ENCODE results near the gene GCNA. TPM values are rescaled to one million over a fixed set of nuclear protein-coding genes. Genes with fewer than 3 reads are reported as not detected.

Gene GCNA
- total and polyA plus RNA-seq, 12 donors: 0.18 to 23.3 (median 2.2) TPM

DNA sequence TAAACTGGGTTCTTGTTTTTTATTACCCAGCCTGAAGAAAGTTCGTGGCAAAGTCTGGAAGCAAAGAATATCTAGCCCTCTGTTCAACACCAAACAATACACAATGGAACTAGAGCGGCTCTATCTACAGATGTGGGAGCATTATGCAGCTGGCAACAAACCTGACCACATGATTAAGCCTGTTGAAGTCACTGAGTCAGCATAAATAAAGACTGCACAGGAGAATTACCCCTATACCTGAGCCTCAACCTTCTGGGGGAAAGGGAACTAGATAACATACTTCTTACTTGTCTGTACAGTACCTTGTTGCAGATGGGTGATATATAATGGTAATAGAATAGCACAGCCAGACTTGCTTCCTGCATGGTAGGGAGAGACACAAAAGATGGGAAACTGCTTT is 4.6 kb upstream of the GCNA start:
- no peak overlapping the region for H3K27ac ChIP-seq
- no peaks in the 10 kb centered on the region for H3K4me1 ChIP-seq (replicated peaks in 1 of 2)
- no peak for DNase-seq
- no peaks in the 10 kb centered on the region for H3K9me3 ChIP-seq (replicated peaks in 1 of 3)
- no peaks in the 10 kb centered on the region for H3K27me3 ChIP-seq
- no peak overlapping the region for H3K4me3 ChIP-seq
- peaks cover 0 to 56% of the 10 kb centered on the region in 2 donors for H3K36me3 ChIP-seq (replicated peaks in 1 of 2)
- TF ChIP-seq POLR2A (IDR thresholded peaks at IDR 0.05): no peak
- TF ChIP-seq, protein P1, sequence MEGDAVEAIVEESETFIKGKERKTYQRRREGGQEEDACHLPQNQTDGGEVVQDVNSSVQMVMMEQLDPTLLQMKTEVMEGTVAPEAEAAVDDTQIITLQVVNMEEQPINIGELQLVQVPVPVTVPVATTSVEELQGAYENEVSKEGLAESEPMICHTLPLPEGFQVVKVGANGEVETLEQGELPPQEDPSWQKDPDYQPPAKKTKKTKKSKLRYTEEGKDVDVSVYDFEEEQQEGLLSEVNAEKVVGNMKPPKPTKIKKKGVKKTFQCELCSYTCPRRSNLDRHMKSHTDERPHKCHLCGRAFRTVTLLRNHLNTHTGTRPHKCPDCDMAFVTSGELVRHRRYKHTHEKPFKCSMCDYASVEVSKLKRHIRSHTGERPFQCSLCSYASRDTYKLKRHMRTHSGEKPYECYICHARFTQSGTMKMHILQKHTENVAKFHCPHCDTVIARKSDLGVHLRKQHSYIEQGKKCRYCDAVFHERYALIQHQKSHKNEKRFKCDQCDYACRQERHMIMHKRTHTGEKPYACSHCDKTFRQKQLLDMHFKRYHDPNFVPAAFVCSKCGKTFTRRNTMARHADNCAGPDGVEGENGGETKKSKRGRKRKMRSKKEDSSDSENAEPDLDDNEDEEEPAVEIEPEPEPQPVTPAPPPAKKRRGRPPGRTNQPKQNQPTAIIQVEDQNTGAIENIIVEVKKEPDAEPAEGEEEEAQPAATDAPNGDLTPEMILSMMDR (IDR thresholded peaks at IDR 0.05): no peak
- 63 to 100% (median 76%) methylated on average over 2 of the region's 2 CpGs for WGBS, 4 donors
- intact Hi-C loops (cut with DNase I): no loop called here

DNA sequence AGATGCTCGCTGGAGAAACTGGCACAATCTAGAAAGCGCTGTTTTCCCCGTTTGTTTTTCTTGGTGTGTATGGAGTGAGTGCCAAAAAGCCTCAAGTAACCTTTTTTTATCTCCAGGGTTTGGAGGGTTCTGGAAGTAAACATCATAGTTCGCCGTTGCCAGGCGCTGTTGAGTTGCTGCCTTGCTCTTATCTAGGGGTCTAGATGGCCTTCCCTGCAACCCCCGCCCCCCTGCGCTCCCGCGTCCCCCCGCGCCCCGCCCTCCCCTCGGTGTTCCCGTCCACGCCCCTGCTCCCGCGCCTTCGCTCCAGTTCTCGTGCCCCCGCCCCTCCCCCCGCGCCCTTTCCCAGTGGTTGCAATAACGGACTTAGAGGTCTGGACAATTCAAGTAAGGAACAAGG is 555 bp upstream of the GCNA start:
- H3K27ac ChIP-seq: no peak overlapping the region
- H3K36me3 ChIP-seq (replicated peaks in 1 of 2): peaks cover 0 to 32% of the 10 kb centered on the region in 2 donors
- no peak overlapping the region for H3K4me3 ChIP-seq
- 87 to 93% (median 90%) methylated on average over 17 to 24 of the region's 24 CpGs for WGBS, 4 donors
- intact Hi-C loops (cut with DNase I): no loop called here
- H3K4me1 ChIP-seq (replicated peaks in 1 of 2): no peaks in the 10 kb centered on the region
- DNase-seq: no peak
- H3K27me3 ChIP-seq: no peaks in the 10 kb centered on the region
- no peaks in the 10 kb centered on the region for H3K9me3 ChIP-seq (replicated peaks in 1 of 3)
- TF ChIP-seq, protein P1 (IDR thresholded peaks at IDR 0.05): no peak
- TF ChIP-seq POLR2A (IDR thresholded peaks at IDR 0.05): no peak

- DNase-seq: no peak
- 89 to 93% (median 92%) methylated on average over 16 to 26 of the region's 26 CpGs for WGBS, 4 donors
- Histone ChIP-seq H3K4me1 (replicated peaks in 1 of 2) (no peaks in the 10 kb centered on the region), H3K36me3 (replicated peaks in 1 of 2) (peaks cover 0 to 16% of the 10 kb centered on the region in 2 donors), H3K9me3 (replicated peaks in 1 of 3) (no peaks in the 10 kb centered on the region), H3K4me3 (no peak overlapping the region), H3K27me3 (no peaks in the 10 kb centered on the region), H3K27ac (no peak overlapping the region)
- intact Hi-C loops (cut with DNase I): no loop called here
- TF ChIP-seq POLR2A (IDR thresholded peaks at IDR 0.05): no peak
- TF ChIP-seq, protein P1 (IDR thresholded peaks at IDR 0.05): no peak
Measured at GRCh38 chrX:71579136-71579989, 1.1 kb downstream of the GCNA start.

DNA sequence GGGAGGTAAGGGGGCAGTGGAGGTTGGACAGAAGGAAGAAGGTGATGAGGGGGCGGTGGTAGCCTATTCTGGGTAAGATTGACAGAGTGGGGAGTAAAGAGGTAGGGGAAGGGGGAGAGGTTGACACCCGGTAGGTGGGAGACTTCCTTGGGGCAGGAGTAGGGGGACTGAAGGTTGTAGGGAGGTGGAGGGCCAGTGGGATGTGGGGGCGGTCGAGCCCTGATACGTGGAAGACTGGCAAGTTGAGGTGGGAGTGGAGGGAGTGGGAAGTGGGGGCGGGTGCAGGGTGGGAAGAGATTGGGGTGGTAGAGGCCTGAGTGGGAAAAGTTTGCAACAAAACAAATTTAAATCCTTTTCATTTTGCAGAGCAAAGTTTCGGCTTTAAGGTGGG is 1.7 kb downstream of the GCNA start:
- TF ChIP-seq, protein P1 (IDR thresholded peaks at IDR 0.05): no peak
- TF ChIP-seq POLR2A (IDR thresholded peaks at IDR 0.05): no peak
- Histone ChIP-seq H3K36me3 (replicated peaks in 1 of 2) (peaks cover 0 to 11% of the 10 kb centered on the region in 2 donors), H3K27ac (no peak overlapping the region), H3K4me1 (replicated peaks in 1 of 2) (no peaks in the 10 kb centered on the region), H3K9me3 (replicated peaks in 1 of 3) (no peaks in the 10 kb centered on the region), H3K4me3 (no peak overlapping the region), H3K27me3 (no peaks in the 10 kb centered on the region)
- 90 to 91% (median 90%) methylated on average over 7 of the region's 7 CpGs for WGBS, 4 donors
- intact Hi-C loops (cut with DNase I): no loop called here
- DNase-seq: no peak

Data from adrenal gland (tissue), 12 donors.